ENCODE data around the gene CPNE7.

- TF ChIP-seq ZNF701 (tag by site-specific recombination; IDR thresholded peaks at IDR 0.05) (no peak), GLI2 (tag by site-specific recombination; IDR thresholded peaks at IDR 0.05; ENCODE audit: borderline replicate concordance, low read depth) (no peak), TCF7L2 (IDR thresholded peaks at IDR 0.05; ENCODE audit: borderline replicate concordance, low read depth, low read length) (no peak), ZNF146 (tag by site-specific recombination; IDR thresholded peaks at IDR 0.05) (no peak), CTCF (tag by site-specific recombination; IDR thresholded peaks at IDR 0.05) (no peak), TSHZ1 (tag by site-specific recombination; IDR thresholded peaks at IDR 0.05; ENCODE audit: borderline replicate concordance) (no peak), BCL11B (tag by site-specific recombination; IDR thresholded peaks at IDR 0.05; ENCODE audit: low read depth) (no peak), REST (tag by site-specific recombination; IDR thresholded peaks at IDR 0.05) (no peak), MZF1 (tag by site-specific recombination; IDR thresholded peaks at IDR 0.05; ENCODE audit: borderline replicate concordance) (no peak), YY1 (tag by site-specific recombination; IDR thresholded peaks at IDR 0.05) (no peak), ZBTB49 (tag by site-specific recombination; IDR thresholded peaks at IDR 0.05; ENCODE audit: low read depth) (no peak), REPIN1 (tag by site-specific recombination; IDR thresholded peaks at IDR 0.05; ENCODE audit: low read depth) (no peak)
Observed at GRCh38 chr16:89531821-89532526, 43.6 kb upstream of the CPNE7 start.

Data from HEK293 (cell line).